HEK293 (cell line): ENCODE data around the gene MBD5.

Experiments
- ZNF114 ChIP-seq: fragments of 450-650 bp; formaldehyde crosslinking; IDR thresholded peaks from 2 replicates; pipeline ENCODE4 v1.5.0; 2017; ENCODE audit warnings: missing biosample characterization, missing genetic modification characterization
- ZNF184 ChIP-seq: fragments of 450-650 bp; IDR thresholded peaks from 2 replicates; pipeline ENCODE4 v1.5.1; 2018; ENCODE audit warnings: missing biosample characterization, mild to moderate bottlenecking, missing genetic modification characterization
- ZNF266 ChIP-seq: fragments of 450-650 bp; formaldehyde crosslinking; IDR thresholded peaks from 2 replicates; pipeline ENCODE4 v1.5.1; 2016; ENCODE audit warnings: missing biosample characterization, missing genetic modification characterization, low read depth
- ZNF621 ChIP-seq: fragments of 450-650 bp; formaldehyde crosslinking; IDR thresholded peaks from 2 replicates; pipeline ENCODE4 v1.5.1; 2017; ENCODE audit warnings: missing biosample characterization, missing genetic modification characterization
- ZNF658 ChIP-seq: fragments of 450-650 bp; formaldehyde crosslinking; IDR thresholded peaks from 2 replicates; pipeline ENCODE4; 2016; ENCODE audit warnings: missing biosample characterization, missing genetic modification characterization
- ZNF785 ChIP-seq: fragments of 450-650 bp; formaldehyde crosslinking; IDR thresholded peaks from 2 replicates; pipeline ENCODE4 v1.5.1; 2016; ENCODE audit warnings: missing biosample characterization, missing genetic modification characterization
- TF ChIP-seq, protein P1 (sequence below): fragments of 450-650 bp; formaldehyde crosslinking; IDR thresholded peaks from 2 replicates; pipeline ENCODE4 v1.5.1; 2016; ENCODE audit warnings: missing biosample characterization, missing genetic modification characterization
- TF ChIP-seq, protein P2 (sequence below): fragments of 450-650 bp; formaldehyde crosslinking; IDR thresholded peaks from 2 replicates; pipeline ENCODE4 v1.5.1; 2016; ENCODE audit warnings: missing biosample characterization, missing genetic modification characterization, low read depth
- TF ChIP-seq, protein P3 (sequence below): fragments of 450-650 bp; formaldehyde crosslinking; conservative IDR thresholded peaks from 2 replicates; pipeline ENCODE4 v1.5.1; 2016; ENCODE audit warnings: low read depth, missing biosample characterization, missing genetic modification characterization
- TF ChIP-seq, protein P4 (sequence below): fragments of 450-650 bp; formaldehyde crosslinking; IDR thresholded peaks from 2 replicates; pipeline ENCODE4 v1.5.1; 2017; ENCODE audit warnings: missing biosample characterization, missing genetic modification characterization
- TF ChIP-seq, protein P5 (sequence below): fragments of 450-650 bp; formaldehyde crosslinking; IDR thresholded peaks from 2 replicates; pipeline ENCODE4 v1.5.1; 2016; ENCODE audit warnings: missing biosample characterization, missing genetic modification characterization

DNA sequence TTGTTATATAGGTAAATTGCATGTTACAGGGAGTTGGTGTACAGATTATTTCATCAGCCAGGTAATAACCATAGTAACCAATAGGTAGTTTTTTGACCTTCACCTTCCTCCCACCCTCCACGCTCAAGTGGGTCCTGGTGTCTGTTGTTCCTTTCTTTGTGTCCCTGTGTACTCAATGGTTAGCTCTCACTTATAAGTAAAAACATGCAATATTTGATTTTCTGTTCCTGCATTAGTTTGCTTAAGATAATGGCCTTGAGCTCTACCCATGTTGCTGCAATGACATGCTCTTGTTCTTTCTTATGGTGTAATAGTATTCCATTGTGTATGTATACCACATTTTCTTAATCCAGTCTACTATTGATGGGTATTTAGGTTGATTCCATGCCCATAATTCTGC is 390.0 kb downstream of the MBD5 start:
- TF ChIP-seq, protein P1, sequence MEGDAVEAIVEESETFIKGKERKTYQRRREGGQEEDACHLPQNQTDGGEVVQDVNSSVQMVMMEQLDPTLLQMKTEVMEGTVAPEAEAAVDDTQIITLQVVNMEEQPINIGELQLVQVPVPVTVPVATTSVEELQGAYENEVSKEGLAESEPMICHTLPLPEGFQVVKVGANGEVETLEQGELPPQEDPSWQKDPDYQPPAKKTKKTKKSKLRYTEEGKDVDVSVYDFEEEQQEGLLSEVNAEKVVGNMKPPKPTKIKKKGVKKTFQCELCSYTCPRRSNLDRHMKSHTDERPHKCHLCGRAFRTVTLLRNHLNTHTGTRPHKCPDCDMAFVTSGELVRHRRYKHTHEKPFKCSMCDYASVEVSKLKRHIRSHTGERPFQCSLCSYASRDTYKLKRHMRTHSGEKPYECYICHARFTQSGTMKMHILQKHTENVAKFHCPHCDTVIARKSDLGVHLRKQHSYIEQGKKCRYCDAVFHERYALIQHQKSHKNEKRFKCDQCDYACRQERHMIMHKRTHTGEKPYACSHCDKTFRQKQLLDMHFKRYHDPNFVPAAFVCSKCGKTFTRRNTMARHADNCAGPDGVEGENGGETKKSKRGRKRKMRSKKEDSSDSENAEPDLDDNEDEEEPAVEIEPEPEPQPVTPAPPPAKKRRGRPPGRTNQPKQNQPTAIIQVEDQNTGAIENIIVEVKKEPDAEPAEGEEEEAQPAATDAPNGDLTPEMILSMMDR (tag by site-specific recombination) = no peak
- TF ChIP-seq ZNF785 (tag by site-specific recombination) = no peak
- no peak for TF ChIP-seq ZNF621 (tag by site-specific recombination)
- TF ChIP-seq ZNF184 (tag by site-specific recombination) = no peak
- TF ChIP-seq, protein P2, sequence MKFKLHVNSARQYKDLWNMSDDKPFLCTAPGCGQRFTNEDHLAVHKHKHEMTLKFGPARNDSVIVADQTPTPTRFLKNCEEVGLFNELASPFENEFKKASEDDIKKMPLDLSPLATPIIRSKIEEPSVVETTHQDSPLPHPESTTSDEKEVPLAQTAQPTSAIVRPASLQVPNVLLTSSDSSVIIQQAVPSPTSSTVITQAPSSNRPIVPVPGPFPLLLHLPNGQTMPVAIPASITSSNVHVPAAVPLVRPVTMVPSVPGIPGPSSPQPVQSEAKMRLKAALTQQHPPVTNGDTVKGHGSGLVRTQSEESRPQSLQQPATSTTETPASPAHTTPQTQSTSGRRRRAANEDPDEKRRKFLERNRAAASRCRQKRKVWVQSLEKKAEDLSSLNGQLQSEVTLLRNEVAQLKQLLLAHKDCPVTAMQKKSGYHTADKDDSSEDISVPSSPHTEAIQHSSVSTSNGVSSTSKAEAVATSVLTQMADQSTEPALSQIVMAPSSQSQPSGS (tag by site-specific recombination) = no peak
- no peak for TF ChIP-seq ZNF658 (tag by site-specific recombination)
- TF ChIP-seq, protein P3, sequence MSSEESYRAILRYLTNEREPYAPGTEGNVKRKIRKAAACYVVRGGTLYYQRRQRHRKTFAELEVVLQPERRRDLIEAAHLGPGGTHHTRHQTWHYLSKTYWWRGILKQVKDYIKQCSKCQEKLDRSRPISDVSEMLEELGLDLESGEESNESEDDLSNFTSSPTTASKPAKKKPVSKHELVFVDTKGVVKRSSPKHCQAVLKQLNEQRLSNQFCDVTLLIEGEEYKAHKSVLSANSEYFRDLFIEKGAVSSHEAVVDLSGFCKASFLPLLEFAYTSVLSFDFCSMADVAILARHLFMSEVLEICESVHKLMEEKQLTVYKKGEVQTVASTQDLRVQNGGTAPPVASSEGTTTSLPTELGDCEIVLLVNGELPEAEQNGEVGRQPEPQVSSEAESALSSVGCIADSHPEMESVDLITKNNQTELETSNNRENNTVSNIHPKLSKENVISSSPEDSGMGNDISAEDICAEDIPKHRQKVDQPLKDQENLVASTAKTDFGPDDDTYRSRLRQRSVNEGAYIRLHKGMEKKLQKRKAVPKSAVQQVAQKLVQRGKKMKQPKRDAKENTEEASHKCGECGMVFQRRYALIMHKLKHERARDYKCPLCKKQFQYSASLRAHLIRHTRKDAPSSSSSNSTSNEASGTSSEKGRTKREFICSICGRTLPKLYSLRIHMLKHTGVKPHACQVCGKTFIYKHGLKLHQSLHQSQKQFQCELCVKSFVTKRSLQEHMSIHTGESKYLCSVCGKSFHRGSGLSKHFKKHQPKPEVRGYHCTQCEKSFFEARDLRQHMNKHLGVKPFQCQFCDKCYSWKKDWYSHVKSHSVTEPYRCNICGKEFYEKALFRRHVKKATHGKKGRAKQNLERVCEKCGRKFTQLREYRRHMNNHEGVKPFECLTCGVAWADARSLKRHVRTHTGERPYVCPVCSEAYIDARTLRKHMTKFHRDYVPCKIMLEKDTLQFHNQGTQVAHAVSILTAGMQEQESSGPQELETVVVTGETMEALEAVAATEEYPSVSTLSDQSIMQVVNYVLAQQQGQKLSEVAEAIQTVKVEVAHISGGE (tag by site-specific recombination) = no peak
- TF ChIP-seq ZNF114 = no peak
- TF ChIP-seq, protein P4, sequence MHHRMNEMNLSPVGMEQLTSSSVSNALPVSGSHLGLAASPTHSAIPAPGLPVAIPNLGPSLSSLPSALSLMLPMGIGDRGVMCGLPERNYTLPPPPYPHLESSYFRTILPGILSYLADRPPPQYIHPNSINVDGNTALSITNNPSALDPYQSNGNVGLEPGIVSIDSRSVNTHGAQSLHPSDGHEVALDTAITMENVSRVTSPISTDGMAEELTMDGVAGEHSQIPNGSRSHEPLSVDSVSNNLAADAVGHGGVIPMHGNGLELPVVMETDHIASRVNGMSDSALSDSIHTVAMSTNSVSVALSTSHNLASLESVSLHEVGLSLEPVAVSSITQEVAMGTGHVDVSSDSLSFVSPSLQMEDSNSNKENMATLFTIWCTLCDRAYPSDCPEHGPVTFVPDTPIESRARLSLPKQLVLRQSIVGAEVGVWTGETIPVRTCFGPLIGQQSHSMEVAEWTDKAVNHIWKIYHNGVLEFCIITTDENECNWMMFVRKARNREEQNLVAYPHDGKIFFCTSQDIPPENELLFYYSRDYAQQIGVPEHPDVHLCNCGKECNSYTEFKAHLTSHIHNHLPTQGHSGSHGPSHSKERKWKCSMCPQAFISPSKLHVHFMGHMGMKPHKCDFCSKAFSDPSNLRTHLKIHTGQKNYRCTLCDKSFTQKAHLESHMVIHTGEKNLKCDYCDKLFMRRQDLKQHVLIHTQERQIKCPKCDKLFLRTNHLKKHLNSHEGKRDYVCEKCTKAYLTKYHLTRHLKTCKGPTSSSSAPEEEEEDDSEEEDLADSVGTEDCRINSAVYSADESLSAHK = no peak
- TF ChIP-seq, protein P5, sequence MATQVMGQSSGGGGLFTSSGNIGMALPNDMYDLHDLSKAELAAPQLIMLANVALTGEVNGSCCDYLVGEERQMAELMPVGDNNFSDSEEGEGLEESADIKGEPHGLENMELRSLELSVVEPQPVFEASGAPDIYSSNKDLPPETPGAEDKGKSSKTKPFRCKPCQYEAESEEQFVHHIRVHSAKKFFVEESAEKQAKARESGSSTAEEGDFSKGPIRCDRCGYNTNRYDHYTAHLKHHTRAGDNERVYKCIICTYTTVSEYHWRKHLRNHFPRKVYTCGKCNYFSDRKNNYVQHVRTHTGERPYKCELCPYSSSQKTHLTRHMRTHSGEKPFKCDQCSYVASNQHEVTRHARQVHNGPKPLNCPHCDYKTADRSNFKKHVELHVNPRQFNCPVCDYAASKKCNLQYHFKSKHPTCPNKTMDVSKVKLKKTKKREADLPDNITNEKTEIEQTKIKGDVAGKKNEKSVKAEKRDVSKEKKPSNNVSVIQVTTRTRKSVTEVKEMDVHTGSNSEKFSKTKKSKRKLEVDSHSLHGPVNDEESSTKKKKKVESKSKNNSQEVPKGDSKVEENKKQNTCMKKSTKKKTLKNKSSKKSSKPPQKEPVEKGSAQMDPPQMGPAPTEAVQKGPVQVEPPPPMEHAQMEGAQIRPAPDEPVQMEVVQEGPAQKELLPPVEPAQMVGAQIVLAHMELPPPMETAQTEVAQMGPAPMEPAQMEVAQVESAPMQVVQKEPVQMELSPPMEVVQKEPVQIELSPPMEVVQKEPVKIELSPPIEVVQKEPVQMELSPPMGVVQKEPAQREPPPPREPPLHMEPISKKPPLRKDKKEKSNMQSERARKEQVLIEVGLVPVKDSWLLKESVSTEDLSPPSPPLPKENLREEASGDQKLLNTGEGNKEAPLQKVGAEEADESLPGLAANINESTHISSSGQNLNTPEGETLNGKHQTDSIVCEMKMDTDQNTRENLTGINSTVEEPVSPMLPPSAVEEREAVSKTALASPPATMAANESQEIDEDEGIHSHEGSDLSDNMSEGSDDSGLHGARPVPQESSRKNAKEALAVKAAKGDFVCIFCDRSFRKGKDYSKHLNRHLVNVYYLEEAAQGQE (tag by site-specific recombination) = no peak
- TF ChIP-seq ZNF266 (tag by site-specific recombination) = no peak
